Epithelial cell of alveolus of lung (primary cell): ENCODE data around the gene DERL3. TPM values are rescaled to one million over a fixed set of nuclear protein-coding genes. Genes with fewer than 3 reads are reported as not detected.

Experiments
- total RNA-seq: library from RNA; depleted of rRNA; stranded (reverse); fragments of >200 nt; gene quantifications from 2 replicates; pipeline ENCODE4 v1.2.1, GENCODE V29; 2015

Gene DERL3
- total RNA-seq, result 6.9 TPM in 1 of 2 replicates, not detected in the other

DNA sequence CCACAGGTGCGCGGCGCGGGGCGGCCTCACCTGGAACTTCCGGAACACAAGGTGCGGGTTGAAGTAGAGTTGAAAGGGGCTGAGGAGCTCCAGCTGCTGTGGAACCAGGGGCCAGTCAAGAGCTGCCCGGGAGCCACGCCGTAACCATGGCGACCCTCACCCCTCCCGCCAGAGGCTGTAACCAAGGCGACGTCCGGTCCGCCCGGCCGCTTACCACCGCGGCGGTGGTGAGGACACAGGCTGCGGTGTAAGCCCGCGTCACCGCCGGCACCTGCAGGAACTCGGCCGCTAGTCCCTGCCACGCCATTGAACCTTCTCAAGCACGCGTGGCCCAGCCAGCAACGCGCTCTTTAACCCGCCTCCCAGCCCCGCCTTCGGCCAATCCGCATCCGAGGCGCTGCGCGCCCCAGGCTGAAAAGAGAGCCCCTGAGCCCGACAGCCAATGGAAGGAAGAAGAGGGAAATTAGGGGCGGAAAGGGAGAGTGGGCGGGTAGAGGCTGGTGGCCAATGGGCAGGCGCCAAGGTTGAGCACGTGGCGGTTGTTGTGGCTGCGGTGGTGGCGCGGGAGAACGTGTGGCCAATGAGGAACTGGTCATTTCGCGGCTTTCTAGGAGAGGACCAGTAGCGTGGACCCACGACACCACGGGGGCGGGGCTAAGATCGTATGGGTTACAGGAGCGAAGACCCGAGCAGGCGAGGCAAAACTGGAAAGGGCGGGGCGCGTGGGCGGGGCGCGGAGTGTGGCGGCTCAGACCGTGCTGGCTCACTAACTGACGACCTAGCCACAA lies at the start of gene DERL3:
TSS of gene DERL3 (minus strand) at position 326 of the 788 bp plus-strand sequence. CDS start at position 307, 19 bp downstream.

DNA sequence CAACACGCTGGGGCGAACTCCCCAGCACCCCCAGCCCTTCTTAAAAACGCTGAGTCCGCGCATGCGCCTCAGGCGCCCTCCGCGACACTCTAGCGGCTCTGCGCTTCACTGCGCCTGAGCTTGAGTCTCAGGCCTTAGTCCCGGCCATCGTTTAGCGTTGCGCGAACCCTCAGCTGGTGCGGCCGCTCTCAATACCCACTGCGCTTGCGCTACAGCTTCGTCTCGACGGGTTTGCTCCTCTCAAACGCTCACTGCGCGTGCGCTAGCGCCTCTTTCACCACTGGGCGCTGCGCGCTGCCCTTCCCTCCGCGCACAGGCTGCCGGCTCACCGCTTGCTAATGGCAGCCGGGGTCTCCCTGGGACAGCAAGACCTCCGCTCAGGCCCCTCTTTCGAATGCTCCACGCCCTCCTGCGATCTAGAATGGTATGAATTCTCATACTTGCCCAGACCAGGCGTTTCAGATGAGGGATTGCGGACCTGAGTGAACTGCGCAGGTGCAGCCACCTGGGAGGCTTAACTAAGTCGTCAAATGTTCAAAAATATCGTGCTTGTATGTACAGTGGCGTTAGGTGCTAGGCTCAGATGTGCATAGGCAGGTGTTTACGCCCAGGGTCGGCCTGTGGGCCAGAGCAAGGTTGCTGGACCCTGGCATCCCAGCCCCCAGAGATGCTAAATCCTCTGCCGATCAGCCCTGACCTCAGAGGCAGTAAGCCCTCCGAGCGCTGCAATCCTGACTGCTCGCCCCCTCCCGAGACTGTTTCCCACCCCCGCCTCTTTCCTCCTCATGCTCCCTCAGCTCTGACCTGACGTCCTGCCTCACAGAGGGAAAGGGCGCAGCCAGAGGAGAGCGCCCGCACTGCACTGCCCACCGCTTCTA lies 19.0 kb upstream of the DERL3 start, which contains the start of gene SLC2A11:
TSS of gene SLC2A11 (plus strand) at position 270 of the 878 bp plus-strand sequence. CDS start at position 395, 125 bp downstream.

DNA sequence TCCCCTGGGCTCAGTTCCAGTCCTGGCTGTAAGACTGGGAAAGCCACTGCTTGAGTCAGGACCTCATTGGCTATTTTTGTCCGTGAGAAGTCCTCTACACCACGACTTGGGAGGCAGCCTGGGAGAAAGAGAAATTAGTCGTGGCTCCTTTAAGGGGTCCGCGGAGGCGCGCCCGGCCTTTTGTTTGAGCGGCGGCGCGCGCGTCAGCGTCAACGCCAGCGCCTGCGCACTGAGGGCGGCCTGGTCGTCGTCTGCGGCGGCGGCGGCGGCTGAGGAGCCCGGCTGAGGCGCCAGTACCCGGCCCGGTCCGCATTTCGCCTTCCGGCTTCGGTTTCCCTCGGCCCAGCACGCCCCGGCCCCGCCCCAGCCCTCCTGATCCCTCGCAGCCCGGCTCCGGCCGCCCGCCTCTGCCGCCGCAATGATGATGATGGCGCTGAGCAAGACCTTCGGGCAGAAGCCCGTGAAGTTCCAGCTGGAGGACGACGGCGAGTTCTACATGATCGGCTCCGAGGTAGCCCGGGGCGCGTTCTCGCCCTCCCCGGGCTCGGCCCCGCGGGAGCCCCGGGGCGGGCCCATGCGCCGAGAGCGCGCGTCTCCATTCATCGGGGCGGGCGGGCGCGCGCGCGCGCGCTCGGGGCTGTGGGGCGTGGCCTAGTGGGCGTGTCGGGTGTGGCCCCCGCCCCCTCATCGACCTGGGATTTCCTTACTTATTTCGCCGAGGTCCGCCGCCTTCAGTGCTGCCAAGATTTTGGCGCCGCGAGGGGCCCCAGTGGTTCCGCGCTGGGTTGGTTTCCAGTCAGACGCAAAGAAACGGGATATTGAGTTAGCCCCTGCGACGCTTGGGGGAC lies 51.8 kb downstream of the DERL3 start, which contains the start of gene SMARCB1:
TSS of gene SMARCB1 (plus strand) at position 215 of the 848 bp plus-strand sequence. CDS start at position 419, 204 bp downstream.

Other genes with a start within 250 kb of the DERL3 start
- not detected in 2 replicates for gene DRICH1, start 206.7 kb downstream of the DERL3 start, total RNA-seq
- gene RGL4, start 148.0 kb downstream of the DERL3 start, total RNA-seq, result not detected in 2 replicates
- gene ZNF70, start 87.9 kb downstream of the DERL3 start, total RNA-seq, result 3.4 and 4.5 TPM in 2 replicates
- gene VPREB3, start 84.6 kb downstream of the DERL3 start, total RNA-seq, result not detected in 2 replicates
- gene C22orf15, start 76.0 kb downstream of the DERL3 start, total RNA-seq, result 0.08 and 0.52 TPM in 2 replicates
- gene CHCHD10, start 71.0 kb downstream of the DERL3 start, total RNA-seq, result 15.6 and 16.9 TPM in 2 replicates
- gene MMP11, start 66.2 kb downstream of the DERL3 start, total RNA-seq, result 10.9 and 14.0 TPM in 2 replicates
- gene SMARCB1, start 52.0 kb downstream of the DERL3 start, total RNA-seq, result 85.3 and 104 TPM in 2 replicates
- 6.1 and 10.7 TPM in 2 replicates for gene SLC2A11, start 18.9 kb upstream of the DERL3 start, total RNA-seq
- gene MIF, start 55.4 kb upstream of the DERL3 start, total RNA-seq, result 871 and 1,287 TPM in 2 replicates
- gene GSTT2B, start 122.2 kb upstream of the DERL3 start, total RNA-seq, result 17.1 and 36.6 TPM in 2 replicates
- 0.26 and 2.6 TPM in 2 replicates for gene DDTL, start 127.9 kb upstream of the DERL3 start, total RNA-seq
- gene DDT, start 135.4 kb upstream of the DERL3 start, total RNA-seq, result 135 and 140 TPM in 2 replicates
- gene GSTT2, start 141.1 kb upstream of the DERL3 start, total RNA-seq, result 0.13 TPM in 1 of 2 replicates, not detected in the other
- not detected in 2 replicates for gene GSTT4, start 166.4 kb upstream of the DERL3 start, total RNA-seq
- 25.2 and 37.4 TPM in 2 replicates for gene CABIN1, start 172.3 kb upstream of the DERL3 start, total RNA-seq